SHP77 treated with DMSO at 0.1 percent for 48 hours (cell line): ENCODE data around the gene SP8.

ENCODE experiments used
- DNase-seq: peaks from one replicate; lab custom pipeline; 2025; lab: John Stamatoyannopoulos, UW

SP8 gene

DNA sequence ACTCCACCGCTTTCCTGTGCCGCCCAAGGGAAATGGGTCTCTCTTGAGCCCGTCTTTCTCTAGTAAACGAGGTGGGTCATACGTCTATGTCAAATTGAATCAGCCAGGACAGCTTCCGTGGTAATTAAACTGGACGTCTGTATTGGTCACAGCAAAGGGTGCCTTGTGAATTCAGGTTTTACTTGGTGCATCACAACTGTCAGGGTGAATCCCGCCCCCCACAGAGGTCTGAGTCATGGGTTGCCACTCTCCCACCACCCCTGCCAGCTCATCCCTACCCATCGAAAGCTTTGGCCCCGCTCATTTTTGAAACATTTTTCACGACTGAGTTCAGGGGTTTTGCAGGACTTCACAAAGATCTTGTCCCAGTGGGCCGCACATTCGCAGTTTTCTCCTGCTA is 8.0 kb upstream of the SP8 start:
- no peak for DNase-seq

DNA sequence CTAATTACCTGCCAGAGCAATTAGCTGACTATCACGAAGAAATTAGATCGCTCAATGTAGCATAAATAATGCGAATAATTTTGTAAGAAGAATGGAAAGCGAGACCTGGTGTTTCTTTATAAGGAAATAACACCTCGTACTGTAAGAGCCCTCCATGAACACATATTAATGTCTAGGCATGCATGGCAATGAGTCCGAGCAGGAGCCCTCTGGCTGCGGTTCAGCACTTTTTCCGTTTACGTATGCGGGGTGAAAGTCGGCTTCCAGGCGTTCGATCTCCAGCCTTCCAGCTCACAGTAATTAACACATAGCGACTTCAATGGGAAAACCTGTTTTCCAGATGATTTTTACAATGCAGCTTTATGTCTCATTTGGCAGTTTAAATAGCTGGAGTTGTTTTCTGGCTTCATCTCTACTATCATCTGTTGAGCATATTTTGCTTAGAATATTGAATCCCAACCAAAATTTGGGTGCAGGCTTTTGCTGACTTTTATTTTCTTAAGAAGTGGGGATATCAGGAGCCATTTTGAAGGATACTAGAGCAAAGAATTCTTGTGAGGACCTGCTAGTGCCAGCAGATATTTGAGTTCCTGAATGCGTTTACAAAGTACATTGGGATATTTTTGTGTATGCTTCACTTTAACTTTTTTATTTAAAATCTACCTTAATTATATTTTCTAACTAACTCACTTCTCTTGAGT is 7.2 kb upstream of the SP8 start:
- DNase-seq: no peak

- no peak for DNase-seq
Measured at GRCh38 chr7:20793248-20793647, 6.6 kb upstream of the SP8 start.

- no peak for DNase-seq
Measured at GRCh38 chr7:20791538-20792434, 5.1 kb upstream of the SP8 start.

- no peak for DNase-seq
Measured at GRCh38 chr7:20790375-20790774, 3.7 kb upstream of the SP8 start.

GRCh38 chr7:20788420-20788990 is 1.8 kb upstream of the SP8 start:
- DNase-seq: no peak

- no peak for DNase-seq
Measured at GRCh38 chr7:20787660-20788419, 1.2 kb upstream of the SP8 start.

DNA sequence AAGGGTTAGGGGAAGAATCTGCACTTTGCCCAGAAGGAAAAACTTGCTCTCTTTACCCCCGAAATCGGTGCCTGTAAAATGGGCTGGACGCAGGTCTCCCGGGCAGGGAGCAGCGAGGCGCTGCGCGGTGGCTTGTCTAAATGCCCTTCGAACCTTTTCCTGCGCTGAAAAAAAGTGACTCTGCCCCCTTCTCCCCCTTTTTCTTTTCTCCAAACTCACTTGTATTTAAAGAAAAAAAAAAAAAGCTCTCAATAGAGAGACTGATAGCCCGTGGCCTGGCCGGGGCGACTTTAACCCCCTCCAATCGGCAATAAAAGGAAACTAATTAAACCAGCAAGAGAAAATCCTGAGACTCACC is 286 bp downstream of the SP8 start:
- DNase-seq: peak; percentile 45

DNA sequence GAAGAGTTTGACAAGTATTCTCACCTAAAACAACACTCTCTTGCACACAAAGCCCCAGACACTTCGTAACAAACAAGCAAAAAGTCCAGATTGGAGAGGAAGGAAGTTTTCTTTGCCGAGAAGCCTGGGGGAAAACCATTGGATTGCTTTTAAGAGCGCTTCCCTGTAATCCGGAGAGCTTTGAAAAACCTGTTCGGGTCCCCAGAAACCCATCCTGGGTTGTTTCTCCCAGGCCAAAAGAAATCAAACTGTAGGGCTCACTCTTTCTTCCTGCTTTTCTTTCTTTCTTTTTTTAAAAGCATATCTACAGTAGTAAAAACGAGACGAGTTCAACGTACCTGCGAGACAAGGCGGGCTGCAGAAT is 655 bp downstream of the SP8 start:
- no peak for DNase-seq

DNA sequence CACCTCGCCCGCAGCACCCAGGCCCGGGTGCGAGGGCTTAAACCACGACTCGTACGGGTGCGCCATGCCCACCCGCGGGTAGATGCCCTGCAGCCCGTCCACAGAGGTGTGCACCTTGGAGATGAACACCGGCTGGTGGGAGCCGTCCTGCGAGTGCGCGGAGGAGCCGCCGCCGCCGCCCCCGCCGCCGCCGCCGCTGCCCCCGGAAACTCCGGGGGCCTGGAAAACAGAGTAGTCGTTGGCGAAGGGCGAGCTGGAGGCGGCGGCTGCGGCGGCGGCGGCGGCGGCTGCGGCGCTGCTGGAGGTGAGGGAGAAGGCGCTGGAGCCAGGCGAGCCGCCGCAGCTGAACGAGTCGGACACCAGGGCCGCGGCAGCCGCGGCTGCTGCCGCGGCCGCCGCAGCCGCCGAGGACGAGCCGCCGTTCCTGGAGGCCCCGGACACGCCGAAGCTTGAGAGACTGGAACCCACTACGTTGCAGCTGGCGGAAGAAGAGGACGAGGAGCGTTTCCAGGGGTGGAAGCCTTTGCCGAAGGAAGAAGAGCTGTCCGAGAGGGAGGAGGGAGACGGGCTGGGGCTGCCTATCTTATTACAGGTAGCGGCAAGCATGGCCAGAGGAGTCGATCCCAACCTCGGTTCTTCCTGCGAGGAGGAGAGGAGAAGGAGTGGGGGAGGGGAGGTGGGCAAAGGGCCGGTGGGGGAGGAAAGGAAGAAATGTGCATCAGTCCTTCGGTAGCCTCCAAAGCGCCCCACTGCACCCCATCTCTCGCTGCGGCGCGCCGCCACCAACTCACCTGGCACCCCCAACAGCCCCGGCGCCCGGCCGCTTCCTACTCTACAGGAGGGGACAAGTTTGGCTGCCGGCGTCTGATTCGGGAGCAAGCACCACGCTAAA is 1.3 kb downstream of the SP8 start:
- DNase-seq: no peak

DNA sequence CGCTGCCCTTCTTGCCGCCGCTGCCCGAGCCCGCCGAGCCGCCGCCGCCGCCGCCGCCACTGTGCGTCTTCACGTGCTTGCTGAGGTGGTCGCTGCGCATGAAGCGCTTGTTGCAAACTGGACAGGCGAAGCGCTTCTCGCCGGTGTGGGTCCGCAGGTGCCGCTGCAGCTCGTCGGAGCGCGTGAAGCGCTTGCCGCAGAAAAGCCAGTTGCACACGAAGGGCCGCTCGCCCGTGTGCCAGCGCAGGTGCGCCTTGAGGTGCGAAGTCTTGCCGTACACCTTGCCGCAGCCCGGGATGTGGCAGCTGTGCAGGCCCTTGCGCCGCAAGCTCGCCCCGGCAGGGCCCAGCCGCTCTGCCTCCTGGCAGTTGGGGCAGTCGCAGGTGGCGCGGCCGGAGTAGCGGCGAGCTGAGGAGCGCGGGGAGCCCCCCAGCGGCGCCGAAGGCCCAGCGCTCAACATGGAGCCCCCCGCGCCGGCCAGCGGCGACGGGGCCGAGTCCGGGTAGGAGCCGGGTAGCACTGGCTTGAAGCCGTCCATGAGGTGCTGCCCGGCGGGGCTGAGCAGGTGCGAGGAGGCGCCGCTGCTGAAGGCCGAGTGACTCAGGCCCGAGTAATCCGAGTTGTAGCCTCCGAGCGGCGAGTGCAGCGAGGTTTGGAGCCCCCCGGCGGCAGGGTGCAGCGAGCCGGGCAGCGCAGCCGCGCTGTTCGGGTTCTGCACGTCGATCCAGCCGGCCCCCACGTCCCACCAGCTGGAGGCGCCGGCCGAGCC is 2.1 kb downstream of the SP8 start:
- DNase-seq: no peak

DNA sequence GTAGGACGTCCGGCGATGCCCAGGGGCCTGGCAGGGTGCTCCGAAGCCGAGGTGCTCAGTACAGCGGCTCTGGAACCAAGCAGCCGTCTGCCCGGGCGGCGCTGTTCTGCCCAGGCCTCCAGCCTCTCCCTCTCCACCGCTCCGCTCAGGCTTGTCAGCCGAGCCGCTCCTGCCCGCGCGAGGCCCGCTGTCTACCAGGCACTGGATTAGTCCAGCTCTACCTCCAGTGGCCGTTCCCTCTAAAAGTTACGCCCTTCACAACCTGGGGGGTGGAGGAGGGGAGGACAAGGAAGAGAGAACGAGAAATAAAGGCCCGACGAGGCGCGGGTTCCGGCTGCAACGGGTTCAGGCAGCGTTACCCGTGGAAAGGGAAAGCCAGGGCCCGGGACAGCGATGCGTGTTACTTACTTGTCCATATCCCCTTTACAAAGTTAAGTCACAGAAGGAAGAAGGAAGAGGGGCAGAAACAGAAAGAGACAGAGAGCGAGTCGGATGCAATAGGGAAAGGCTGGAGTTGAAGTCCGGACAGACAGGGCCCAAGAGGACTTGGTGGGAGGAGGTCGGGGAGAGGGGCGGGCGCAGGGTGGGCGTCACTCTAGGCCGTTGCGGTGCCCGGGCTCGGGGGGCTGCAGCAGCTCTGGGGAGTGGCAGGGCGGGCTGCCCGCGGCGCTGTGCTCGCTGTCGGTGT is 2.8 kb downstream of the SP8 start:
- DNase-seq: no peak

DNA sequence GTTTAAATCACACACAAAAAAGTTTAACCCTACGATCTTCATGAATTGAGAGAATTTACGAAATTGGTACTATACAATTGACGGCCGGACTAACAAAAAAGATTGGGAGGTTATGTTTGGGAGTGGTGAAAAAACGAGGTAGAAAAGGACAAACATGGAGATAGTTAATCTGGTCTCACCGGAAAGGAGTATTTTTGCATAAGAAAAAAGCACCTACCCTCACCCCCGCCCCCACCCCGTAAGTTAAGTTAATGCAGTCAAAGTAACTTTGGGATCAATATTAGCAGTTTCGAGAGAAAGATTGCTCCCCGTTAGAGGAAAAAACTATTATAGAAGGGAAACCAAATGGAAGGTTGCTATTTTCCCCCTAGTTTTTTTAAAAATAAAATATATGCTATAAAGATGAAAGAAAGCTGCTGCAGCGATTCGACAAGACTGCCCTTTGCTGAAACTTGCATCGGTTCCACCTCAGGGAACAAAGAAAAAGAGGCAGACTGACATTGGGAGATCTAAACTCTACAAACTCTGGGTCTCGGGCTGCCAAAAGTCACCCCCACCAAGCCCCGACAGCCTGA is 3.5 kb downstream of the SP8 start:
- DNase-seq: no peak

- DNase-seq: no peak
Measured at GRCh38 chr7:20779041-20779440, 7.6 kb downstream of the SP8 start.

- DNase-seq: peak; percentile 32
Measured at GRCh38 chr7:20778063-20778721, 8.5 kb downstream of the SP8 start.

DNA sequence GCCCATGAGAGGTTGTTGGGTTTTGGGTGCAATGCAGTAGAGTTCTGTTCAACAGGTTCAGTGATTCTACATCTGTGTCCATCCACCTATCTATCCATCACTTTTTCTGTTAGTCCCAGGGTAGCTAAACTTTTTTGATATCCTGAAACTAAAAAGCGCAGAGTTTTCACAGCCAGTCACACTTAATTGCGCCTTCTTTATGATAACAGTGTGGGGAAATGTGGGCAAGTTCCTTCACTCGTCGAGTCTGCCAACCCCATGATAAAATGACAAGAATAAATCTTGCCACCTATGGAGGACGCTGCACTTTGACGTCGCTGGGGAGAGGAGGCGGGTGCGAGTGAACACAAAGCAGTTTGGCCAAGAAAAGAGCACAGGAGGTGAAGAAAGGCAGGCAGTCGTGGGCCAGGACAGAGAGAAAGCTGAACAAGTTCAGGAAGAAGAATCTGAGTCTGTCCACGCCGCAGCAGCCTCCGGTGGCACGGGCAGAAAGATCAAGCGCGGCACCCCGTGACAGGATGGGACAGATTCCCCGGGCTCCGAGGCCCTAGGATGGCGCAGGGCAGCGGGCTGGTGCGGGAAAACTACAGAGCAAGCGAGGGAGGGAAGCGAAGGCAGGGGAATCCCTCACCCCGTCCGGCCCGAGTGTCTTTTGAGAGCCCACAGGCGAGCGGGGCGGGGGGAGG is 9.2 kb downstream of the SP8 start:
- DNase-seq: peak; percentile 36

GRCh38 chr7:20776942-20777341 is 9.7 kb downstream of the SP8 start:
- DNase-seq: no peak

DNA sequence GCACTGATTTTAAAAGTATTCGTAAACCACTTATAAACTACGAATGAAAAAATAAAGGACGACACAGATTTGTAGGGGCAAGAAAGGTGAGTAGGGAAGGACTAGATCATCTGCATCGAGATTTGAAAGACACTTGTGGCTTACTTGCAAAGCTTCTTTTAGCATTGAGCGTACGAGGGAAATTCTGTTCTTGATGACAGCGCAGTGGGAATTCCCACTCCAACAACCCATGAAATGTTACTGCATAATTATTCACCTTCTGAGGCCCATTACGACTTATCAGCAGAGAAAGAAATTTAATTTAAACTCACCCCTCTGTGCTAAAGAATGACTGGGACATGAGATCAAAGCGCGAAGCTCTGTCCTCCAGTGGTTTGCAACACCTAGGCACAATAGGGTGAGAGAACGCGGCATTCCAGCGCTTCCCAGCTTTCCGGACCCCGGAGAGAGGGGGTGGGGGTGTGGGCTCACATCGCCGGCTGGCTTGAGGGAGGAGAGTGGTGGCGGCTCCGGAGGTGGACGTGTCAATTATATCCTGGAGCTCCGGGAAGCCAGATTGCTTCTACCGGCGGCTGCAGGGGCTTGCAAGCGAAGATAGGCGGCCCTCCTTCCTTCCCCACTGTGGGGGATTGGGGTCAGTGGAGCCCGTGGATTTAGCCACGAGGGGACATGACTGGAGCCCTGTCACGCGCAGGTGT is 10.3 kb downstream of the SP8 start:
- no peak for DNase-seq
